Erythroblast (primary cell): ENCODE data around the gene APRT.

Experiments used
- GATA1 ChIP-seq: IDR thresholded peaks from 2 replicates; pipeline ENCODE4 v1.6.1; 2011; ENCODE audit warnings: low read depth, mild to moderate bottlenecking, control low read depth, low read length, moderate library complexity
- POLR2A ChIP-seq: IDR thresholded peaks from 2 replicates; pipeline ENCODE4 v1.6.1; 2011; ENCODE audit warnings: mild to moderate bottlenecking, low read length

DNA sequence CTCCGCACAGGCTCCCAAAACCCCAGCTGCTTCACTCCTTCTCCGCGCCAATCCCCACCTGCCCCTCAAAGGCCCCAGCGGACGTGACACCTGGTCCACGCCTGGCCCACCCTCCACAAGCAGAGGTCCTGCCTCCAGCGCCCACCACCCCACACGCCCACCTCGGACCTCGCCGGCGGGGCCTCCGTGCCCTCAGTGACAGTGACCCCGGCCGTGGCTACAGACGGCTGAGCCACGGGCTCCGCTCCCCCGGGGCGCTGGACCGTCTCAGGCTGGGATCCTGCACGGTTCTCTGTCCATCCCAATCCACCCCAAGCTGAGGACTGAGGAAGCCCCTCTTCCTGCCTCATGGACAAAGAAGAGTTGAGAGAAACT is 51.8 kb downstream of the APRT start:
- no peak for TF ChIP-seq POLR2A
- no peak for TF ChIP-seq GATA1
